Inflammatory macrophage (primary cell): Measurements from ENCODE around the gene MRM2.

ENCODE experiments used
- DNase-seq, 2 donors: peaks; one replicate each; pipeline ENCODE4 v3.0.0-alpha.2; 2020 to 2022

Gene MRM2

DNA sequence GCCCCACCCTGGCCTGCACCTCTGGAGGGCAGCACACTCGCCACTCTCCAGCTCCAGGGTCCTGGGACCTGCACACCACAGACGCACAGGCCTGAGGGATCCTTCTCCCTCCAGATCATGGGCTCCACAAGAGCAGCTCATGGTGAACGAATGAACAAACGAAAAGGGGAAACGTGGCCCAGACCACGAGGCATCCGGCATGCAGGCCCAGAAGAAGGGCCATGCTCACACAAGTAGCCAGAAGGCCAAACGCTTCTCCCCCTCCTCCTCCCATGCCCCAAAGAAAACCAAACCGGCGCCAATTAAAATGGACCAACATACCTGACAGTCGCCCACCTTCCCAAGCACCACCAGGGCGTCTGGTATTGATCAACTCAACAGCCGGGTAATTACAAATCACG is 39.6 kb downstream of the MRM2 start:
- no peak for DNase-seq

DNA sequence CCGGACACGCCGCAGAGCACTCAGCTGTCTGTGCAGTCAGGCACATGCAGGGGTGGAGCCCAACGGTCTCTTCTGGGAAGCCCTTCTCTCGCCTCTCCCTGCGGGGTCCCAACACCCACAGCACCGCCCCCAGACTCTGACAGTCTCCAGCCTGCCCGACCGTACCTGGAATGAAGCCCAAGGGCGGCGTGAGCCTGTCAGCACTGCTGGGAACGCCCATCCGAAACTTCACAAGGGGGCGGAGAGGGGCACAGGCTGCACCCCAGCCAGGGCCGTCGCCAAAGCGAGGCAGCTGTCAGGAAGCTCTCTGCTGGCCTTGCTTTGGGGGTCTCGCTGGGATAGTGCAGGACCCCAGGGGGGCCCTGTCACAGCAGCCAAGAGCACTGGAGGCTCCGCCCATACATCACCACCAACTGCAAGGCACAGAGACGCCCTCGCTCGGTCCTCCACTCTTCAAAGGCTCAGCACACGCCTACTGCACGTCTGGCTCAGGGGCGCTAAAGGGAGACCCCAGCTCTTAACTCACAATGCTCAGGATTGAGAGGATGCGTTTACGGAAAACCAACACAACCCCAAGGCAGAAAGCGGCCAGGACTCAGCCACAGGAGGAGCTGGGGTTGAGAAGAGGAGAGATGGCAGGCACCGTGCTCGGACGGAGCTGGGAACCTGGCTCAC is 40.2 kb downstream of the MRM2 start:
- no peak for DNase-seq

DNA sequence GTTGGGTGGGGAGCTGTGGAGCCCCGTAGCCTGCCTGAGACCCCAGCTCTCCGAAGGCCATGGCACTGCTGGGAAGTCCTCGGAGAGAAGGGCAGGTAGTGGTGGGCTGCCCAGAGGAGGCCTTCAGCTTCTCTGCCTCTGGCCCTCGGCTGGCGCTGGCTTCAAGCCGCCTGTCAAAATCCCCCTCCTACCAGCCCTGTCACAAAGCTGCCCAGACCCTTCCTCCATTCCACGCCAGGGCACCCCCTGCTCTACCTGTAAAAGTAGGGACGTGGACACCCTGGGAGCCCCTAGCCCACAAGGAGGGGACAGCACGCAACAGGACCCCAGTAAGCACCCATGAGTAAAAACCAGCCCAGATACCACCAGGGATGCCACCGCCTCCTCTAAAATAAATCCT is 40.9 kb downstream of the MRM2 start:
- no peak for DNase-seq

- DNase-seq = no peak
Measured at GRCh38 chr7:2200584-2200980, 41.4 kb downstream of the MRM2 start.

- no peak for DNase-seq
Measured at GRCh38 chr7:2199956-2200583, 41.9 kb downstream of the MRM2 start.

DNA sequence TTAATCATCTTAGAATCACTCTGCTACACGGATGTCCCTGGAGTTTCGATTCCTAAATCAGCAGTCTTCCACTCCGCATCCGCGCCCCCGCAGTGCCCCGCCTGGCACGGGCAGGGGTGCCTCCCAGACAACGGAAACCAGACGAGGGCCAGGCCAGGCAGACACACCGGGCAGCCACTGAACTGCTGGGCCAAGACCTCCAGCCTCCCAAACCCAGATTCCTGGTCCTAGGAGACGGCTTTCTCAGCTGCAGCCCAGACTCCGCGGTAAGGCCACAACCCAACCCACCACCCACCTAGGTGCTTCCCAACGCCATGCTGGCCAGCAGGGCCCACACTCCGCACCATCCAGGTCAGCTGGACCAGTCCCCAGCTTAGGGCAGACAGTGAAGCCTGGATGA is 42.5 kb downstream of the MRM2 start:
- DNase-seq = no peak

GRCh38 chr7:2198760-2199159 is 43.2 kb downstream of the MRM2 start:
- DNase-seq = no peak

DNA sequence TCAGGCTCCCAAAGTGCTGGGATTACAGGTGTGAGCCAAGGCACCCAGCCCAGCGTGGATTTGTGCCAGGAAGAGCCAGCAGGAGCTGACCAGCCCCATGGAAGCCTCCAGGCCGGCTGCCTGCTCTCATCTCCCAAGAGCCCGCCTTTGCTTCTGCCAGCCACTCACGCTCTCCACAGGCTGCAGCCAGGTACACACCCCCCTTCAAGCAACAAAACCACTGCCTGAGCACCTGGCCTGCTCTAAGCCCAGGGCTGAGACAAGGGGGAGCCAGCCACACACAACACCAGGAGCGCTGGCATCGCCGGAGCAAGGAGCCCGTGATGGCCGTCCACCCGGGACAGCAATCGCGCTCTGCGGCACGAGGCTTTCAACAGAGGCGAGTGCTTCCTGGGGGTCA is 43.8 kb downstream of the MRM2 start:
- DNase-seq = no peak

GRCh38 chr7:2197436-2198155 is 44.4 kb downstream of the MRM2 start:
- no peak for DNase-seq

GRCh38 chr7:2196381-2197378 is 45.3 kb downstream of the MRM2 start:
- DNase-seq = no peak

DNA sequence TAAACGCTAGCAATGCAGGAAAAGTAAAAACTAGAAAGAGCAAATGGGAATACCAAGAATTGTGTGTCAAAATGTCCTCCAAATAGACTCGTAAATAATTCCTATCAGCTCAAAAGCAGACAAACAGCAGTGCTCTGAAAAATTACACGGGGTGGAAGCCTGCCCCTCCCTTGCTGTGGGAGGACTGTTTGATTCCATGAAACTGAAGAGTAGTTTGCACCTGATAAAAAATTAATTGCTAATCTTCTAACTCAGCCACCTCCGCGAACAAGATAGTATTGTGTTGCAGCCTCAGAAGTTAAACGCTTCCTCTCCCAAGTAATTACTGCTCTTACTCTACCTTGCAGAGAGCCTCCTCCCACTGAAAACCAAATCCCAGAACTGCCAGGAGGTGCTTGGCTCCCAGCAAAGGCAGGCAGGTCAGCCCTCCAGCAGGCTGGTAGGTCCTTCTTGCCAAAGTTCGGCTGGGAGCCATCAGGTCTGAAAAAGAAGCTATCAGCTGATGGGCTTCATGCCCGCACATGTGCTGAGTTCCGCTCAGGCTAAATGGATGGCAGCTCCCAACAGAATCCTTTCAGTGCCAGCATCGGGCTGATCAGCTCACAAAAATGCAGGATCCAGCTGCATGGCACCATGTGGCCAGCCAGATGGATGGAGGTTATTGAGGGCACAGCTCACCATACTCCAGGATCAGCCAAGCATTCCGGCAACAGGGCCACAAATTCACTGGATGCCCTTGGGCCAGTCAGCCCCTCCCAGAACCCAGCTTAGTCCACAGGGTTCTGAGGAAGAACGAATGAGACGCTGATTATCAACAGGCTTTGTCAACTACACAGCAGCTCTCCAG is 46.4 kb downstream of the MRM2 start:
- no peak for DNase-seq

GRCh38 chr7:2193575-2194305 is 48.3 kb downstream of the MRM2 start:
- no peak for DNase-seq

DNA sequence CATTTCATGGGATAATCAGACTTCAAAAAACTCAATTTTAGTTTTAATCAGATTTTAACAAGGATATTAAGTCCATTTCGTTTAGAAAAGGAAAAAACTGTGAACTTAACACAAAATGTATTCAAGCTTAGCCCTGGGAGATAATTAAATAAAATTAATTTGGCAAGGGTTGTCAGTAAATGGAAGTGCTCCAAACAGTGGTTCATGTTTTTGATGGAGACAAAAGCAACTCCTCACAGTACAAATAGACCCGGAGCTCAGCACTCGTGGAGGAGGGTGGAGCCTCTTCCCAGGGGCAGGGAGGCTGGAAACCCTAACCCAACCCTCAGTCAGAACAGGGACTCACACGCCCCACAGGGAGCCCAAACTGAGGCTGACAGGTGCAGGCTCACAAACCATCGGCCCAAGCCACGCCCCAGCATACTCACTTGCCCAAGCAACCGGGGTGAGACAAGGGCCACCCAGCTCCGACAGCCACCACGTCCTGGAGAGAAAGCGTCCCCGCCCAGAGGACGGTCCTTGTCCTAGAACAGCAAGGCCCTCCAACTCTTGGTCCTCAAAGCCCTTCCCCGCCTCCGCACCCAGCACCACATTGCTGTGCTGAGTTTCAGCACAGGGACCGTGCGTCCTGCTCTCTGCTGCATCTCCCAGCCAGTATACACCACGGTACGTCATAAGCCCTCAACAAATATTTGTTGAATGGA is 49.0 kb downstream of the MRM2 start:
- no peak for DNase-seq

DNA sequence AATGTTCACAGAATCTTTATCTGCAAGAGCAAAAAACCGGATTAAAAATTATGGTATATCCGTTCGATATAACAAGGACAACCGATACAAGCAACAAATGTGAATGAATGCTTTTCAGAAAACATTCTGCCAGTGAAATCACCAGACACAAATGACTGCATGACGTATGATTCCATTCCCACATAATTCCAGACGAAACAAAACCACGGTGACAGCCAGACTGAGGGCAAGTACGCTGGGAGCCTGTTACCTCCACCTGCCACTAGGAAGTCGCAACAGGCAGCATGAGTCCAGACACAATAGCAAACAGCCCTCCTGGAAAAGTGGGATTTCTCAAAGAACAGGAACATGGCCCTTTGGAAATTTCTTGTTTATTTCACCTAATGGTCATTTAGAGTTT is 51.0 kb downstream of the MRM2 start:
- no peak for DNase-seq

DNA sequence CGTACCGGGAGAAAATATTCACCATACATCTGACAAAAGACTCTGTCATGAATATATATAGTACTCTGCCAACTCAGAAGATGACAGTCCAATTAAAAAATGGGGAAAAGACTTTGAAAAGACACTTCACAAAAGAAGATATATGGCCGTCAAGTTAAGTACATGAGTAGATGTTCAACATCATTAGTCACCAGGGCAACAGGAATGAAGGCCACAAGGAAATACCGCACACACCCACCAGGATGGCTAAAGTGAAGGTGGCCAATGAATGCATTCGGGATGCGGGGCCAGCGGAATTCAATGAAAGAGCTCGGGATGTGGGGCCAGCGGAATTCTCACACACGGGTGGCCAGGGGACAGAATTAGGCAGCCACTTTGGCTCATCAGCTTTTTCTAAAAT is 51.5 kb downstream of the MRM2 start:
- DNase-seq = no peak

DNA sequence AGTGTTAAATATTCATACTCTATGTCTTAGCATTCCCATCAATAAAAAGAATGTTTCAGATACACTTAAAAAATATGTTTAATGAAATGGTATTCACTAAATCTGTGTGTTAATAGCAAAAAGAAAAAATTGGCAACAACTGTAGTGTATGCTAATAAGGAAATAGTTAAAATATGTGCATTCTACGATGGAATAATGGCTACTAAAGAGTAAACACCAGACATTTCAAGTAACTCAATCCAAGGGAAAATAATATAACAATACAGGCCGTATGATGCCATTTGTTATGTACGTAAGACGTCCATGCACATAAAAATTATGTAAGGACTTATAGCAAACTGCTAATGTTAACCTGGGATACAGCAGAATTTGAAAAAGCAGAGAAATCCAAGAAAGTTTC is 55.8 kb downstream of the MRM2 start:
- DNase-seq = no peak

GRCh38 chr7:2185715-2186114 is 56.3 kb downstream of the MRM2 start:
- no peak for DNase-seq
